GM18502 (cell line): Measurements from ENCODE around the gene SLC25A38.

Experiments used
- ATAC-seq: cut with Tn5 transposase; IDR thresholded peaks from one replicate; pipeline ENCODE4 v1.9.1; 2021; ENCODE audit warnings: mild to moderate bottlenecking; ENCODE audit not compliant: unreplicated experiment, poor library complexity

Gene SLC25A38

GRCh38 chr3:39372833-39373232 lies 10.3 kb upstream of the SLC25A38 start:
- no peak for ATAC-seq

- ATAC-seq: no peak
These were observed 6.1 kb upstream of the SLC25A38 start for GRCh38 chr3:39376959-39377634.

- peak; percentile 82 for ATAC-seq
These were observed 5.1 kb upstream of the SLC25A38 start for GRCh38 chr3:39378088-39378487.

GRCh38 chr3:39378957-39379777 lies 4.0 kb upstream of the SLC25A38 start:
- no peak for ATAC-seq

GRCh38 chr3:39379778-39380155 lies 3.4 kb upstream of the SLC25A38 start:
- ATAC-seq: no peak

- no peak for ATAC-seq
These were observed 1.7 kb upstream of the SLC25A38 start for GRCh38 chr3:39381432-39381831.

GRCh38 chr3:39383881-39384664 lies 903 bp downstream of the SLC25A38 start:
- ATAC-seq: peak; percentile 75

GRCh38 chr3:39384665-39385000 lies 1.5 kb downstream of the SLC25A38 start:
- ATAC-seq: no peak

- no peak for ATAC-seq
These were observed 2.4 kb downstream of the SLC25A38 start for GRCh38 chr3:39385456-39386090.

GRCh38 chr3:39386318-39386717 lies 3.1 kb downstream of the SLC25A38 start:
- no peak for ATAC-seq

GRCh38 chr3:39387411-39387975 lies 4.3 kb downstream of the SLC25A38 start:
- no peak for ATAC-seq

- no peak for ATAC-seq
These were observed 5.0 kb downstream of the SLC25A38 start for GRCh38 chr3:39388153-39388552.

- peak; percentile 75 for ATAC-seq
These were observed 5.6 kb downstream of the SLC25A38 start for GRCh38 chr3:39388741-39389248.

- ATAC-seq: no peak
These were observed 7.0 kb downstream of the SLC25A38 start for GRCh38 chr3:39390181-39390580.

- no peak for ATAC-seq
These were observed 13.5 kb downstream of the SLC25A38 start for GRCh38 chr3:39396690-39397089.

- ATAC-seq: no peak
These were observed 15.5 kb downstream of the SLC25A38 start for GRCh38 chr3:39398700-39399099.

- no peak for ATAC-seq
These were observed 18.8 kb downstream of the SLC25A38 start for GRCh38 chr3:39401983-39402382.

GRCh38 chr3:39404943-39405686 lies 21.9 kb downstream of the SLC25A38 start:
- ATAC-seq: no peak

GRCh38 chr3:39405687-39406367 lies 22.7 kb downstream of the SLC25A38 start:
- no peak for ATAC-seq
